Measurements from ENCODE around the gene GSTK1.

Gene GSTK1

DNA sequence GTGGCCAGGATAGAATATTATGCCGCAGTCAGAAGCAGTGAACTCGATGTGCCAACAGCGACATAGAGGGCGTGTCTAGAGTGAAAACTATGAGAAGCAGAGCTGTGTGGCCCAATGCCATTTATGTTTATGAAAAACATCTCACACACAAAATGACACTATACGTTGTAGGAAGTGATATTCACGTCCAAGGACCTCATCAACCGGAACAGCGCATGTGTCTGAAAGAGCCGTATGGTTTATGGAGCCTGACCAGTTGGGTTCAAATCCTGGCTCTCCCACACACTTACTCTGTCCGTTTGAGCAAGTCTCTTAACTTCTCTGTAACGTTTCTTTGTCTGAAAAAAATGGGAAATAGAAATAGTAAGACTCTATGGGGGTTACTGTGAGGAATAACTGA lies 20.9 kb upstream of the GSTK1 start:
- no peak overlapping the region for H3K23ac ChIP-seq (ENCODE audit: low read depth, low read length, poor library complexity)
- H2BK12ac ChIP-seq (ENCODE audit: low read length): no peak overlapping the region
- H3K4me2 ChIP-seq (ENCODE audit: insufficient read depth, low read length, poor library complexity, severe bottlenecking): no peak overlapping the region
- no peak overlapping the region for H3K14ac ChIP-seq (ENCODE audit: low read length)
- H3K9me3 ChIP-seq (replicated peaks in 1 of 2; ENCODE audit: control insufficient read depth in 2 of 2, insufficient read depth in 1 of 2, low read depth in 1 of 2, low read length in 2 of 2): peaks cover 0 to 7% of the 10 kb centered on the region in 2 donors
- no peak overlapping the region for H2BK15ac ChIP-seq (ENCODE audit: low read length)
- no peak overlapping the region for H3K4me3 ChIP-seq (ENCODE audit: low read length in 2 of 2)
- DNase-seq (ENCODE audit: low spot score): no peak
- H3K4ac ChIP-seq (ENCODE audit: low read length): no peak overlapping the region
- H3K4me1 ChIP-seq (ENCODE audit: control insufficient read depth in 2 of 2, insufficient read depth in 1 of 2, low read depth in 1 of 2, low read length in 2 of 2): peaks cover 1 to 9% of the 10 kb centered on the region in 2 donors
- no peak overlapping the region for H4K91ac ChIP-seq (ENCODE audit: low read depth, low read length, poor library complexity)
- no peak overlapping the region for H2AK5ac ChIP-seq (ENCODE audit: low read depth, low read length)
- no peaks in the 10 kb centered on the region for H3K79me1 ChIP-seq (ENCODE audit: low read depth, low read length)
- no peak overlapping the region for H2BK5ac ChIP-seq (ENCODE audit: low read length)
- H4K8ac ChIP-seq (ENCODE audit: low read depth, low read length): no peak overlapping the region
- peaks cover 0 to 8% (median 0%) of the 10 kb centered on the region in 3 experiments for H3K27me3 ChIP-seq (ENCODE audit: control insufficient read depth in 3 of 3, insufficient read depth in 3 of 3, low read depth in 1 of 3, low read length in 3 of 3)
- no CpG with 5 or more reads among the region's 11 CpGs for WGBS, 2 donors (ENCODE audit: extremely low coverage in 2 of 2, insufficient read length in 2 of 2, insufficient replicate concordance in 1 of 2)
- H2BK120ac ChIP-seq (ENCODE audit: low read depth, low read length): no peak overlapping the region
- H3K9ac ChIP-seq (ENCODE audit: low read depth, low read length, poor library complexity): no peak overlapping the region
- H3K18ac ChIP-seq (ENCODE audit: low read length): no peak overlapping the region
- no peaks in the 10 kb centered on the region for H3K36me3 ChIP-seq (replicated peaks in 1 of 2; ENCODE audit: control insufficient read depth in 2 of 2, insufficient read depth in 2 of 2, low read length in 2 of 2)
- no peak overlapping the region for H3K27ac ChIP-seq (replicated peaks; ENCODE audit: low read length)
- H2AFZ ChIP-seq (ENCODE audit: low read length): no peak overlapping the region

DNA sequence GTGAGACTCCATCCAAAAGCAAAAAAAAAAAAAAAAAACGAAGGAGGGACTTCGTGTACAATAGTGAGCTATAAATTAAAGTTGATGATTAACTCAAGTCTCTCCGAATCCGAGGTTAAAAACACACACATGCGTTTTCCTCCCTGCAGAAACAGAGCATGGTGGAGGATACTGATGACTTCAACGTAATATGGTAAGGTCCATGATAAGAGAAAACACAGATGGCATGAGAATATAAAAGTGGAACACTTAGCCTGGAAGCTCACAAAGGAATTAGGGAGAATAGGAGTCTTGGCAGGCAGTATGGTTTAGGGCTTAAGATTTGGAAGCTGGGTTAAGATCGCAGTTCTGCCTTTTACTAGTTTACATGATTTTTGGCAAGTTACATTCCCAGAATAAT lies 20.1 kb upstream of the GSTK1 start:
- H2BK5ac ChIP-seq (ENCODE audit: low read length): no peak overlapping the region
- H2BK12ac ChIP-seq (ENCODE audit: low read length): no peak overlapping the region
- H3K4ac ChIP-seq (ENCODE audit: low read length): no peak overlapping the region
- no peak overlapping the region for H2BK15ac ChIP-seq (ENCODE audit: low read length)
- no peak overlapping the region for H3K27ac ChIP-seq (replicated peaks; ENCODE audit: low read length)
- H3K4me2 ChIP-seq (ENCODE audit: insufficient read depth, low read length, poor library complexity, severe bottlenecking): no peak overlapping the region
- no peak overlapping the region for H3K23ac ChIP-seq (ENCODE audit: low read depth, low read length, poor library complexity)
- no peaks in the 10 kb centered on the region for H3K79me1 ChIP-seq (ENCODE audit: low read depth, low read length)
- H3K36me3 ChIP-seq (replicated peaks in 1 of 2; ENCODE audit: control insufficient read depth in 2 of 2, insufficient read depth in 2 of 2, low read length in 2 of 2): no peaks in the 10 kb centered on the region
- WGBS, 2 donors (ENCODE audit: extremely low coverage in 2 of 2, insufficient read length in 2 of 2, insufficient replicate concordance in 1 of 2): no CpG with 5 or more reads among the region's 7 CpGs
- H2AFZ ChIP-seq (ENCODE audit: low read length): no peak overlapping the region
- no peak overlapping the region for H3K18ac ChIP-seq (ENCODE audit: low read length)
- H3K4me1 ChIP-seq (ENCODE audit: control insufficient read depth in 2 of 2, insufficient read depth in 1 of 2, low read depth in 1 of 2, low read length in 2 of 2): peaks cover 1 to 9% of the 10 kb centered on the region in 2 donors
- H4K91ac ChIP-seq (ENCODE audit: low read depth, low read length, poor library complexity): no peak overlapping the region
- no peak overlapping the region for H3K4me3 ChIP-seq (ENCODE audit: low read length in 2 of 2)
- H2AK5ac ChIP-seq (ENCODE audit: low read depth, low read length): no peak overlapping the region
- no peak for DNase-seq (ENCODE audit: low spot score)
- no peak overlapping the region for H3K9ac ChIP-seq (ENCODE audit: low read depth, low read length, poor library complexity)
- peaks cover 0 to 2% of the 10 kb centered on the region in 2 donors for H3K9me3 ChIP-seq (replicated peaks in 1 of 2; ENCODE audit: control insufficient read depth in 2 of 2, insufficient read depth in 1 of 2, low read depth in 1 of 2, low read length in 2 of 2)
- no peak overlapping the region for H2BK120ac ChIP-seq (ENCODE audit: low read depth, low read length)
- no peak overlapping the region for H4K8ac ChIP-seq (ENCODE audit: low read depth, low read length)
- peaks cover 0 to 8% (median 0%) of the 10 kb centered on the region in 3 experiments for H3K27me3 ChIP-seq (ENCODE audit: control insufficient read depth in 3 of 3, insufficient read depth in 3 of 3, low read depth in 1 of 3, low read length in 3 of 3)
- H3K14ac ChIP-seq (ENCODE audit: low read length): no peak overlapping the region

DNA sequence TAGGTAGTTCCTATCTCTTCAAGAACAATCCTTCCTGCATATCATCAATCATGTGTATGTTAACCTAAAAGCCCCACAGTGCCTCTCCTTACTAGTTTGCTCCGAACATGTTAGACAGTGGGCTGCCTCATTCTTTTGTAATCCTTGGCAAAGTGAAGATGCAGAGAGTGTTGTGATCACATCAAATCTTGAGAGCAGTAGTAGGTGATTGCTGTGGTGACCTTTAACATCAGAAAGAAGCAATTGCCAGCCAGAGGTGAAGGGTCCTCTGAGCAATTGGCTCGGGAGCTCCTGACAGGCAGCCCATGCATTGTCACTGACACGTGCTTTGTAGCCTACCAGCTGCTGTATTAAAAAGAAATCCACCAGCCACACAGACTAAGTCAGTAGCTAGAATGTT lies 19.6 kb upstream of the GSTK1 start:
- no peak overlapping the region for H4K91ac ChIP-seq (ENCODE audit: low read depth, low read length, poor library complexity)
- H3K23ac ChIP-seq (ENCODE audit: low read depth, low read length, poor library complexity): no peak overlapping the region
- H3K4ac ChIP-seq (ENCODE audit: low read length): no peak overlapping the region
- no peak overlapping the region for H3K4me2 ChIP-seq (ENCODE audit: insufficient read depth, low read length, poor library complexity, severe bottlenecking)
- H2BK120ac ChIP-seq (ENCODE audit: low read depth, low read length): no peak overlapping the region
- peaks cover 0 to 8% (median 0%) of the 10 kb centered on the region in 3 experiments for H3K27me3 ChIP-seq (ENCODE audit: control insufficient read depth in 3 of 3, insufficient read depth in 3 of 3, low read depth in 1 of 3, low read length in 3 of 3)
- H3K36me3 ChIP-seq (replicated peaks in 1 of 2; ENCODE audit: control insufficient read depth in 2 of 2, insufficient read depth in 2 of 2, low read length in 2 of 2): no peaks in the 10 kb centered on the region
- no peak overlapping the region for H3K18ac ChIP-seq (ENCODE audit: low read length)
- H3K4me3 ChIP-seq (ENCODE audit: low read length in 2 of 2): no peak overlapping the region
- H2BK12ac ChIP-seq (ENCODE audit: low read length): no peak overlapping the region
- no peak overlapping the region for H2BK15ac ChIP-seq (ENCODE audit: low read length)
- peaks cover 1 to 9% of the 10 kb centered on the region in 2 donors for H3K4me1 ChIP-seq (ENCODE audit: control insufficient read depth in 2 of 2, insufficient read depth in 1 of 2, low read depth in 1 of 2, low read length in 2 of 2)
- H2AK5ac ChIP-seq (ENCODE audit: low read depth, low read length): no peak overlapping the region
- no peak overlapping the region for H3K9ac ChIP-seq (ENCODE audit: low read depth, low read length, poor library complexity)
- H3K27ac ChIP-seq (replicated peaks; ENCODE audit: low read length): no peak overlapping the region
- no peak overlapping the region for H4K8ac ChIP-seq (ENCODE audit: low read depth, low read length)
- no peak overlapping the region for H2AFZ ChIP-seq (ENCODE audit: low read length)
- no peaks in the 10 kb centered on the region for H3K79me1 ChIP-seq (ENCODE audit: low read depth, low read length)
- WGBS, 2 donors (ENCODE audit: extremely low coverage in 2 of 2, insufficient read length in 2 of 2, insufficient replicate concordance in 1 of 2): no CpG with 5 or more reads among the region's 3 CpGs
- no peak overlapping the region for H3K14ac ChIP-seq (ENCODE audit: low read length)
- H3K9me3 ChIP-seq (replicated peaks in 1 of 2; ENCODE audit: control insufficient read depth in 2 of 2, insufficient read depth in 1 of 2, low read depth in 1 of 2, low read length in 2 of 2): peaks cover 0 to 2% of the 10 kb centered on the region in 2 donors
- no peak overlapping the region for H2BK5ac ChIP-seq (ENCODE audit: low read length)
- no peak for DNase-seq (ENCODE audit: low spot score)

DNA sequence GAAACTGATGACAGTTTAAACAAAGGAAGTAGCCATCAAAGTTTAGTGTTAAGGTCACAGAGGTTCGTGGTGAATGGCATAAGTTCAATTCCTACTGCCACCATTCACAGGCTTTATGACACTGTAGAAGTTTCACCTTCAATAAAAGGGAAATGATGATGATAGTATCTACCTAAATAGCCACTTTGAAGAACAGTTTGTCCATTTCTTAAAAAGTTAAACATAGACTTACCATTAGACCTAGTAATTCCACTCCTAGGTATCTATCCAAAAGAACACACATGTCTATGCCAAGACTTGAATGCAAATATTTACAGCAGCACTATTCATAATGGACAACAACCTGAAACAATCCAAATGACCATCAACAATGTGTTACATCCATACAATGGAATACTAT lies 18.9 kb upstream of the GSTK1 start:
- Histone ChIP-seq H2AFZ (ENCODE audit: low read length) (no peak overlapping the region), H2BK15ac (ENCODE audit: low read length) (no peak overlapping the region), H3K36me3 (replicated peaks in 1 of 2; ENCODE audit: control insufficient read depth in 2 of 2, insufficient read depth in 2 of 2, low read length in 2 of 2) (peaks cover 0 to 2% of the 10 kb centered on the region in 2 donors), H3K23ac (ENCODE audit: low read depth, low read length, poor library complexity) (no peak overlapping the region), H2BK12ac (ENCODE audit: low read length) (no peak overlapping the region), H3K27ac (replicated peaks; ENCODE audit: low read length) (no peak overlapping the region), H3K4me3 (ENCODE audit: low read length in 2 of 2) (no peak overlapping the region), H3K27me3 (ENCODE audit: control insufficient read depth in 3 of 3, insufficient read depth in 3 of 3, low read depth in 1 of 3, low read length in 3 of 3) (peaks cover 0 to 8% (median 0%) of the 10 kb centered on the region in 3 experiments), H3K18ac (ENCODE audit: low read length) (no peak overlapping the region), H3K79me1 (ENCODE audit: low read depth, low read length) (no peaks in the 10 kb centered on the region), H2BK120ac (ENCODE audit: low read depth, low read length) (no peak overlapping the region), H4K8ac (ENCODE audit: low read depth, low read length) (no peak overlapping the region), H3K4me1 (ENCODE audit: control insufficient read depth in 2 of 2, insufficient read depth in 1 of 2, low read depth in 1 of 2, low read length in 2 of 2) (peaks cover 1 to 9% of the 10 kb centered on the region in 2 donors), H2BK5ac (ENCODE audit: low read length) (no peak overlapping the region), H3K4me2 (ENCODE audit: insufficient read depth, low read length, poor library complexity, severe bottlenecking) (no peak overlapping the region), H3K9ac (ENCODE audit: low read depth, low read length, poor library complexity) (no peak overlapping the region), H2AK5ac (ENCODE audit: low read depth, low read length) (no peak overlapping the region), H3K9me3 (replicated peaks in 1 of 2; ENCODE audit: control insufficient read depth in 2 of 2, insufficient read depth in 1 of 2, low read depth in 1 of 2, low read length in 2 of 2) (peaks cover 0 to 2% of the 10 kb centered on the region in 2 donors), H3K4ac (ENCODE audit: low read length) (no peak overlapping the region), H3K14ac (ENCODE audit: low read length) (no peak overlapping the region), H4K91ac (ENCODE audit: low read depth, low read length, poor library complexity) (no peak overlapping the region)
- DNase-seq (ENCODE audit: low spot score): no peak
- WGBS, 2 donors (ENCODE audit: extremely low coverage in 2 of 2, insufficient read length in 2 of 2, insufficient replicate concordance in 1 of 2): no CpG with 5 or more reads among the region's 1 CpG
